GM12872 (cell line): ENCODE measurements around the gene DGCR2.

Source experiments
- TF ChIP-seq, protein P1 (sequence below): IDR thresholded peaks from 3 replicates; pipeline ENCODE4 v1.5.1; 2011; ENCODE audit warnings: low read depth, mild to moderate bottlenecking, low read length, moderate library complexity; ENCODE audit not compliant: insufficient read depth

The DGCR2 gene

GRCh38 chr22:19148417-19149046, 26.3 kb upstream of the DGCR2 start:
- TF ChIP-seq, protein P1, sequence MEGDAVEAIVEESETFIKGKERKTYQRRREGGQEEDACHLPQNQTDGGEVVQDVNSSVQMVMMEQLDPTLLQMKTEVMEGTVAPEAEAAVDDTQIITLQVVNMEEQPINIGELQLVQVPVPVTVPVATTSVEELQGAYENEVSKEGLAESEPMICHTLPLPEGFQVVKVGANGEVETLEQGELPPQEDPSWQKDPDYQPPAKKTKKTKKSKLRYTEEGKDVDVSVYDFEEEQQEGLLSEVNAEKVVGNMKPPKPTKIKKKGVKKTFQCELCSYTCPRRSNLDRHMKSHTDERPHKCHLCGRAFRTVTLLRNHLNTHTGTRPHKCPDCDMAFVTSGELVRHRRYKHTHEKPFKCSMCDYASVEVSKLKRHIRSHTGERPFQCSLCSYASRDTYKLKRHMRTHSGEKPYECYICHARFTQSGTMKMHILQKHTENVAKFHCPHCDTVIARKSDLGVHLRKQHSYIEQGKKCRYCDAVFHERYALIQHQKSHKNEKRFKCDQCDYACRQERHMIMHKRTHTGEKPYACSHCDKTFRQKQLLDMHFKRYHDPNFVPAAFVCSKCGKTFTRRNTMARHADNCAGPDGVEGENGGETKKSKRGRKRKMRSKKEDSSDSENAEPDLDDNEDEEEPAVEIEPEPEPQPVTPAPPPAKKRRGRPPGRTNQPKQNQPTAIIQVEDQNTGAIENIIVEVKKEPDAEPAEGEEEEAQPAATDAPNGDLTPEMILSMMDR: no peak

DNA sequence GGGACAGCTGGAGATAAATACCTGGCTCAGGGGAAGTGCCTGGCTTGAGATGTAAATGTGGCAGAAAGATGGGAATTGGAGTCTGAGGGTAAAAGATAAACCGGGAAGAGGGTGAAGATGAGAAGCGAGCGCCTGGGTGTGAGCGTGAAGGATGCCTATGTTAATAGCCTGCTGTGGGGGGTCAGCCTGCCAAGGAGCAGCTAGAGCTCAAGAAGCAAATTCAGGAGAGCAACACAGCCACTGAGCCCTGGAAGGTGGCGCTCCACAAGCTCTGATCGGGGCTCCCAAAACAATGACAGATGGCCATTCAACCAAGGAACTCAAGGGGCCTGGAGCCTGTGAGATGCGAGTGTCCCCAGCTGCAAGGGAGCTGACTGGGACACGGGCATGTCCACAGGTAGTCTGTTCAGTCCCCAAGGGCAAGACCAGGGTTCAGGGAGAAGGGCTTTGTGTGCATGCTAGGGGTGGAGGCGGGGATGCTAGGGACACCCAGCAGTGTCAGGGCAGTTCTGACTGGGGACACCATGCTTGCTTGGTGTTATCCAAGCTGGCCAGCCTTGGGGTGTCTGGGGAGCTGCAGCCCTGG, 25.1 kb upstream of the DGCR2 start:
- TF ChIP-seq, protein P1: no peak

DNA sequence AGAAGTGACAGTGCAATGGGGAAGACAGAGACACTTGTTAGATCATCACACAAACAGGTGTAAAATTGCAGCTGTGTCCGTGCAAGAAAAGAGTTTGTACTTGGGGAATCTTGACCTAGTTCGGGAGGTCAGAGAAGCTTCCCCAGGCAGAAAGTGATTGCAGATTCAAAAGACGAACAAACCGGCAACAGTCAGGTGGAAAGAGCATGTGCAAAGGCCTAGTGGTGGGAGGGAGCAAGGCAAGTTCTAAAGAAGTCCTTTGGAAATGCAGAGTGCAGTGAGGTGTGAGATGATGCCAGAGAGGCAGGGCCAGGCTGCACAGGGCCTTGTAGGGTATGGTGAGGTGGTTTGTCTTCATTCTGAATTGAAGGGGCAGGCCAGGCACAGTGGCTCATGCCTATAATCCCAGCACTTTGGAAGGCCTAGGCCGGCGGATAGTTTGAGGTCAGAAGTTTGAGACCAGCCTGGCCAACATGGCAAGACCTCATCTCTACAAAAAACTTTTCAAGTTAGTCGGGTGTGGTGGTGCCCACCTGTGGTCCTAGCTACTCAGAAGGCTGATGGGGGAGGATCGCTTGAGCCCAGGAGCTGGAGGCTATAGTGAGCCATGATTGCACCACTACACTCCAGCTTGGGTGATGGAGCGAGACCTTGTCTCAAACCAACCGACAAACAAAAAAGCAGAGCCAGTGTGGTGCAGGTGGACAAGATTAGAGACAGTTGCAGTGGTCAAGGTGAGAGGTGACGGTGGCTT, 24.2 kb upstream of the DGCR2 start:
- TF ChIP-seq, protein P1: no peak

DNA sequence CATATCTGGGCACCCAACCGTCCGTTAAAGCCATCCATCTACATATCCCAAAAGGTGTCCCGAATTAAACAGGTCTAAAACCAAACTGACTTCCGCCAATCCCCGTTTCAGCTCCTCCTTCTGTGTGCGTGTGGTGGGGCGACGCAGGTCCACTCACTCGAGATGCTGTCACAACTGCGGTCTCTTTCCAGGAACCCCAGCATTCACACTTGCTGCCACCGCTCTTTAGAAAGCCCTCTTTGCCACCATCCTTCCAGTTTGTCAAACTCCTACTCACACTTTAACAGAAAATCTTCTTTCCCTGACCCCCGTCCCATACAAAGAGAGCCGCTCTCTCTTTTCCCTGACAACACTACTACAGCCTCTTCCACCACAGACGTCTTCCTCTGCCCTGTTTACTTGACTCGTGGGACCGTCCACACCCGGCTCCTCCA, 21.8 kb upstream of the DGCR2 start:
- TF ChIP-seq, protein P1: no peak

DNA sequence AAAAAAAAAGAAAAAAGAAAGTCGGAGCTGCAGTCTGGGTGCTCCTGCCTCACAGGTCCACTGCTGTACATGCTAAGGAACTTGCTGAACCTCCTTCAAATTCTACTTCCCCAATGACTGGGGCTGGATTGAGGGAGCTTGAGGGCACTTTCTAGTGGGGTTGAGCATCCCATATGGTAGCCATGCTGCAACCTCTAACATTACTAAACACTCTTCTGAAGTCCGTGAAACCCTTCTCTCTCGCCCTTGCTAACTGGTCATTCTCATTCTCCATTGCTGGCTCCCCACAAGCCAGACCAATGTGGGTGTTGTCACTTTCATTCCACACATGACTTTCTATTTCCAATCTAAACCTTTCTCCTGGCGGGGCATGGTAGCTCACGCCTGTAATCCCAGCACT, 21.0 kb upstream of the DGCR2 start:
- TF ChIP-seq, protein P1: no peak

DNA sequence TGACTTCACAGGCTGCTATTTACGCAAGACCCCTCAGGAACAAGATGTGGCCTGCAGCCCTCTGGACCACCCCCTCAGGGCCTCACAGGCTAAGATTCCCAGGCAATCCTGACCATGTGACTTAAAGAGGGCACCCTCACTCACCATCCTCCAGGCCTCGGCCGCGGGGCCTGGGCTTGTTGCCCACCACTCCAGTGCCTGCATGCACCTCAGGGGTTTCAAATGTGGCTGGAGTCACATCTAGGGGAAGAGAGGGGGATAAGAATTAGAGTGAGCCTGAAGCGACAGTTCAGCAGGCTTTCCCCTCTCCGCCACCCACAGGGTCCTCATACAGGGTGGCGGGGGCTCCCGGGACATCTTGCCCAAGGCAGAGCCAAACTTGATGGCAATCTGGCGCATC, 20.2 kb upstream of the DGCR2 start:
- TF ChIP-seq, protein P1: no peak

- TF ChIP-seq, protein P1: no peak
Measured at GRCh38 chr22:19139974-19140373, 17.8 kb upstream of the DGCR2 start.
